Activated gamma-delta T cell treated with anti-CD3 and anti-CD28 coated beads, Interleukin-2, amount 50 U/mL, for 16 hours (primary cell): ENCODE measurements around the gene UXS1.

Experiments
- DNase-seq: peaks from one replicate; pipeline ENCODE4 v3.0.0-alpha.2; 2020; ENCODE audit warnings: low read depth

UXS1 gene

DNA sequence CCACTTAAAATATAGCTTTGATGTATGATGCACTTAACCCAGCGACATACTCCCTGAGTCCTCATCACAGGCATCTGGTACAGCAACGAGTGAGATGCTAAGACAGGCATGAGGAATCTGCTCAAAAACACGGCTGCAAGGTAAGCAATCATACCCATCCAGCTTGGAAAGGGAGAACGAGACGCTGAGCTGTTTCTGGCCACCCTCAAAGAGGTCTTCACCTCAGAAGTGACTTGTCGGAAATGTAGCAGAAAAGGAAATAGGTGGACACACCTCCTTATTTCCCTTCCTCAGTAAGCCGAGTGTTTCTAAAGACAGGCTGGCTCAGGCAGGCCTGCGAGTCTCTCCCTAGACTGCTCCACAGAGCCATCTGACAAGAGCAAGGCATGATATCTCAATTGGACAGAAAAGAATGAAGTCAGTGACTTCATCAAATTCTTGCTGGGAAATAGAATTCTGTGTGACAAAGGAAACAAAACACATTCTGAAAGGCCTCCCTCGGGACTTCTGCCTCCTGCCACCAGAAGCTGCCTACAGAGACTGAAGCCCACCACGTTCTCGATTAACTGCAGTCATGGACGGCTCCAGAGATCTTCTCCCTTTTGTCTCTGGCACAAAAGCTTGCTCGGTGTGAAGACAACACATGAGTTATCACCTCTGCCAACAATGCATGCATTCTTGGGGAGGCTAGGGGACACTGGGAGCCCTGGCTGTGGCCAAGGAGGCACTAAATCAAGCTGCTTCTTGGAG lies 84.3 kb downstream of the UXS1 start:
- DNase-seq: no peak

DNA sequence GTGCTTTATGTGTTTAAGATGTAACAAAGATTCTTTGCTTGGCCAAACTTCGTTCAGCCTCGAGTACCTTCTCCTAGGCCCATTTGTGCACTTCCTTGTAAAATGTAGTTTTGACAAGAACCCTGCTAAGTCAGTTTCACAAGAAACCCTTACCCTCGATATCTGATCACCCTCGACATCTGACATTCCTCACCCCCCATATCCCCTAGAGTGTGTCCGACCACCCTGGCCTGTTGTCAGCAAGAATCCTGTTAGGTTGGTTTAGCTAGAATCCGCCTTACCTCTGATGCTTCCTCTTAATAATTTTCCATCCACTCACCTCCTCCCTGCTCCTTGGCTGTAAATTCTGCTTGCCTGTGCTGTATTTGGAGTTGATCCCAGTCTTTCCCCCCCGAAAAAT lies 85.3 kb downstream of the UXS1 start:
- DNase-seq: no peak

DNA sequence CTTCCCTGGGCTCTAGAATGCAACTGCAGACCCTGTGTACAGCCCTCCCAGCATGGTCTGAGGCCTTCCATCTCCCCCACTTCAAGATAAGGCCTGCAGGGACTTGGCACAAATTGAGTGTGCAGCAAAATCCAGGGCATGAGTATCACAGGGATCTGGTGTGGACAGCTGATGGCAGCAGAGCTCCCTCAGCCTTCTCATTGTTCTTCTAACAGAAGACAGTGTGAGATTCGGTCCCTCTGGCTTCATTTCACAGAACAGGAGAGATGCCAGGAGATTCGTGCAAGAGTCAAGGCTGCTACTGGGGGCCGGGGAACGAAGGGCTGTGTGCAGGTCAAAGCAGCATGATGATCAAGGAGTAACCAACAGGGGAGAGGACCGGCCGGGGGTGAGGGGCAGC lies 85.8 kb downstream of the UXS1 start:
- no peak for DNase-seq

DNA sequence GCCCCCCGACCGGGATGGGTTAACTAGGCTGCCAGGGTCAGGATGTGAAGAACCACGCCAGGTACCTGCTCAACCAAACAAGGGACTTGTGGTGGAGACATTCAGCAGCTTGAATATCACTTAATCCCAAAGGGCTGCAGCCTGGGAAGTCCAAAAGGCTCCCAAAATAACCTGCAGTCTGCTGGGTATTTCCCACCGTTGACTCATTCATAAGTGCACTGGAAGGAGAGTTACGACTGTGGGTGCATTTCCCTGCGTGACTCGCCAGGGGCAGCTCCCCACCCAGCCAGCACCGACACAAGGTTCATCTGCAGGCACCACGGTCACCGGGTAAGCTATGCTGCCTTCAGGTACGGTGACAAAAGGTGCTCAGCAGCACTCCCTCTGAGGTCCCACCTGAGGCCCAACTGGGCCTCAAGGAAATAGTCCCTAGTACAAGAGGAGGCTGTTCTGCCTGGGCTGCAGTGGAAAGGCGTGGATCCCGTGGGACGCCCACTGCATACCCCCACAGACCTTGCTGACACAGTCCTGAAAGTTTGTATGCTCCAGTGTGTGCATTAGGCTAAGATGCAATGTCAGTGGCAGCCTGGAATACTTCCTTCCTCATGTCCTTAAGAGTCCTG lies 86.5 kb downstream of the UXS1 start:
- no peak for DNase-seq

DNA sequence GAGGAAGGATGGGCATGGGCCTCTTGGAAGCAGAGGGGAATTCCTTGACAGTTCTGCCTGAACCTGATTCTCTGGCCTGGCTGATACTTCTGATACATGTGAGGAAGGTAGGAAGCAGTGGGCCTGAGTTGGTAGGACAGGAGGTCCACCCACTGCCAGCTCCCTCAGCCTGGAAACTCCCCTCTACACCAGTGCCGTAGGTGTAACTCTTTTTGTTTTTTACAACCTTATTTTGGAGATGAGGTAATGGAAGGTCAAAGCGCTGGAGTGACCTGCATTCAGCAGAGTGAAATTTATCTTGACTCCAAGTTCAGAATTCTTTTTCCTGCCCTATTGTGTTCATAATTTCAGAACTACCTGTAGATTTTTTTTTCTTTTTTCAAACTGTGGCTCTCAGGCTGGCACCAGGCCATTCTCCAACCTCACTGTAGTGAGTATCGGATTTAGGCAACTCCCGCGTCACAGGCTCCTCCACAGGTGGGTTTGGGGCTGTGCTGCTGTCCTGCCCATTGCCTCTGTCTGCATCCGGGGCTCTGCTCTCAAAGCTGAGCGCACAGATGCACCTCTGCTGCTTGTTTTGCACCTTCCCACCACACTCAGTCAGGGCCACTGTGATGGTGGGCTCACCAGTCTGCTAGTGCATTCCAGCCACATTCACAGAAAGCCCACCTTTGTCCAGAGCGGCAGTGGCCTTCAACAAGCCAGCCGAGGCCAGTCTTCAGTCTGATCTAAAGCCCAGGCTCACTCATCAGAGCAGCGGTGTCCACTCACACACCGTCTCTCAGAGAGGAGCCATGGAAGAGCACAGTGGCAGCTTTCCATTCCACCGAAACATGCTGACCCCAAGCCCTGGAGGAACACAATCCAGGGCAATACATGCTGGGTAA lies 87.2 kb downstream of the UXS1 start:
- DNase-seq: no peak

DNA sequence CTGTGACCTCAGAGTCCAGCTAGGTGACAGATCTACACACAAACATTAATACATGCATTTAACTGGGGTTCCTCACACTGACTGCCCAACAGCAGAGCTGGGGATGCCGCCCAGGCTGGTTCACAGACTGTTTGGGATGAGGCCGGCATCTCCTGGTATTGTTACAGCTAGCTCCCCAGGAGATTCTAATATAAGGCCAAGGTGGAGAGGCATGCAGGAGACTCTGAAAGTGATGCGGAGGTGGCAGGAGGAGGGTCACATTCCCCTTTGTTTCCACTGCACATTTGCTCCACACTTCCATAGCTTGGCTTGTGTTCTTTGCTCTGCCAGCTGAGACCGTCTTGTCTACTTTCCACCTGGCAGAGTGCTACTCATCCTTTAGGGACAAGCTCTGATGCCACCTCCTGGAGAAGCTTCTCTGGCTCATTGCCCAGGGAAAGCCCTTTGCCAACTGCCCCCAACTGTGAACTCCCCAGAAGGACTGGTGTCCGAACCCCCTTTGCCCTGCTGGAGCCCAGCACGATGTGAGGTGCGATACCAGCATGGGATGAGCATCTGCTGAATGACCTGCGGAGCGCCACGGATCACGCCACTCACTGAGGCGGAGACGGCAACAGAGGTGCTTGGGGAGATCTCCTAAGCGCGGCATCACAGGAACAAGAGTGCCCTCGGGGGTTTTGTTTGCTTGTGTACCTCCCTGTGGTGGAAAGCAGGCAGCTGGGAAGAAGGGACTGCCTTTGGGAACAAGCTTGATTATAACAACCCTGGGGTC lies 88.8 kb downstream of the UXS1 start:
- no peak for DNase-seq

DNA sequence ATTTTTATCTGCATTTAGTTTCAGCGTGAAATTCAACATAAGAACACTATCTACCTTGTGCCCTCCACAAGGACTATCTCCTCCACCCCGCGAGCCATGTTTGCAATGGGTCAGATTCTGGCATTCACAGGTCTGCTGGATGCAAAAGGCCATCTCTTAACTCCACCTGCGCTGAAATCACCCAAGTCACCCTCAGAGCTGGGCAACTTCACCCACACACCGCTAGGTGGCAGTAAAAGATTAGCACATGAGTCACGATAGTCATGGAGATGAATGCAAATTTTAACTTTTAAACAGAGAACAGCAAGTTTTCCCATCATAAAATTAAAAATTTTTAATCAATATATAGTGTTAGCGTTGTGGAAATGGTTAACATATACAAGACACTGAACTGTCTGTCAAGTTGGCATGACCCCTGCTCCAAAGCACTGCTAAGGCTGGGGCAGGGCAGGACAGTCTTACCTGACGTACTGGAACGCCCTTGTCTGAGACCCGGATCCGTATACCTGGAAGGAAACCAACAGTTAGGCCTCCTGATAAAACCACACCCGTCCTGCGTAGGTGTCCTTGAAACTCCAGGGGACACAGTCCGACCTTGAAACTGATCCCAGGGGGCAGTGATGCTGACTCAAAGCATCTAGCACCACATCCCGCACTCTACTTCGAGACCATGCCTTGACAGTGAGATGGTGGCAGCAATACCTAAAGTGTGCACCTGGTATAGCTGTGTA lies 89.6 kb downstream of the UXS1 start:
- peak; percentile 46 for DNase-seq

DNA sequence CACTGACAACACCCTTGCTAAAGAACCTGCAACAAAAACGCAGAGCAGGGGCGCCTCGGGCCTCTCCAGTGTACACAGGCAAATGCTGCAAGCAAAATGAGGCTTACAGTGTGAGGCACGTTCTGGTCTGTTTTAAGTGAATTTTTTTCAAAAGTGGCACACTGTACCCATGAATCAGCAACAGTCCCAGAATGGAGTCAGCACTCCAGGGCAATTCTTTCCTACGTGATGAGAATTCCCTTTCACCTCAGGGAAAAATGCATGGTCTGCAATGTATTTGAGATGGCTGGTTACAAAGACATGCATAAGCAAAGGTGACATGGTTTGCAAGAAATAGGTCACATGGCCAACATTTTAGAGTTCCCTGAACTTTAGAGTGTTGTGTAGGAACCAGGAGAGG lies 94.4 kb downstream of the UXS1 start:
- DNase-seq: no peak

DNA sequence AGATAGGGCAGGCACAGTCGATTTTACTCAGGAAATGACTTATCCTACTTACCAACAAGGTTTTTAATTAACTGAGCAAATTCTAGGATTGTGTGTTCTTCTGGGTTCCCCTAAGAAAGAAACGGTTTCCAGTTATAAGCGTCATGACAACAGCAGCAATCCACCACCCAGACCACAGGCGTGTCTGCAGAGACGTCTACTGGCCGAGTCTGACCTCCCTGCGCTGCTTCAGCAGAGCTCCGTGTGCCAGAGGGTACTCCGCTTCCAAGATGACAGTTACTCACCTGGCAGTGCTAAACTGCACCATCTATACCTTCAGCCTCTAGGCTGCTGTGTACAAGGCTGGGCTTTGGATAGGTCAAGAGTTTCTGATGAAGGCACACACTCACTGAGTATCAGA lies 95.4 kb downstream of the UXS1 start:
- DNase-seq: no peak

DNA sequence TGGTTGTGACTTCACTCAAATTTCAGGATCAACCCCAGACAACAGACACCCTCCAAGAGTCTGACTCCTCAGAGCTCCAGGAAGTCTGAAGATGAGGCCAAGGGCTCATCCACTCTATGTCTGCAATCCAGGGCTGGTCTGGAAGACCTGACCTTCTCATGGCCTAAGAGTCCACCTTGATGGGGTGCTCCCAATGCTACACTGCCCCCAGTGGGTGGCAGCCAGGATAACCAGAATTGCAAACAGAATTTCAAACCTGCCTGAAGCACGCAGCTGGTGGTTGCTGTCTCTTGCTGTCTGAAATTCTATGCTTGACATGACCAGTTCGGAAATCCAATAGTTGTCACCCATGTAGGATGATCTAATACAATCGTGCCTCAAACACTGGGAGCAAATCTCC lies 96.0 kb downstream of the UXS1 start:
- DNase-seq: no peak

DNA sequence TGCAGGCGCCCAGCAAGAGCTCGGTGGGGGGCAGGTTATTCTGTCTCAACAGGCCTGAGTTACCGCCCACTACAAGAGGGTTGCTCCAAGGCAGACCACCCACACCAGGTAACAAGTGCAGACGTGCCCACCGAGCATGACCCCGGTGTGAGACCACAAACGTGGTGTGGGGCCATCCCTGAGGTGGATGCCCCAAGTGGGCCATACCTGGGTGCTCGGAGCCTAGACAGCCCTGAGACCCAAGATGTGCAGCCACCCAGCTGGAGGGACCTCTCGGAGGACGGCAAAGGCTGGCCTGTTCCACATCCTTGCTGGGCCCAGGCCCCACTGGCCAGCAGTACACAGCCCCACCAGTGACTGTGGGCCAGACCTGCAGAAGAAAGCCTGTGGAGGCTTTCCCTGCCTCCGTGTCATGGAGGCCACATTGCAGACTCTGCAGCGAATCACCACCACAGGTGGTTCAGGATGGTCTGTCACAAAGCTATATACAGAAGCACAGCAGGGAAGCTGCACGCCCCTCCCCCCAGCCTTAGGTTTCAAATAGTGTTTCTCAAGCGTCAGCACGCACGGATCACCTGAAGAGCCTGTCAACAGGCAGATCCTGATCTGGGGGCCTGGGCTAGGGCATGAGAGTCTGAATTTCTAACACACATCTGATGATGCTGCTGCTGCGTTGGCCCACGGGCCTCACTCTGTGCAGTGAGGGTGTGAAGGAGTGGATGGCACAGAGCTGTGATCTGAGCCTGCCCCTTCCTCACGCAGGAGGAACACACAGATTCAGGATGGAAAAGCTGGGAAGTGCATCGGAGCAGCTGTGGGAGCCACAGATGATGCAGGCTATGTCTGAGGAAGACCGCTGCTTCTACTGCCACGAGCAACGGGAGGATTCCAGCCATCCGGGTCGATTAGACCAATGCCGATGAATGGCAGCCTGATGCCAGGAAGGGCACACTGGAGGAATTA lies 96.8 kb downstream of the UXS1 start:
- no peak for DNase-seq

DNA sequence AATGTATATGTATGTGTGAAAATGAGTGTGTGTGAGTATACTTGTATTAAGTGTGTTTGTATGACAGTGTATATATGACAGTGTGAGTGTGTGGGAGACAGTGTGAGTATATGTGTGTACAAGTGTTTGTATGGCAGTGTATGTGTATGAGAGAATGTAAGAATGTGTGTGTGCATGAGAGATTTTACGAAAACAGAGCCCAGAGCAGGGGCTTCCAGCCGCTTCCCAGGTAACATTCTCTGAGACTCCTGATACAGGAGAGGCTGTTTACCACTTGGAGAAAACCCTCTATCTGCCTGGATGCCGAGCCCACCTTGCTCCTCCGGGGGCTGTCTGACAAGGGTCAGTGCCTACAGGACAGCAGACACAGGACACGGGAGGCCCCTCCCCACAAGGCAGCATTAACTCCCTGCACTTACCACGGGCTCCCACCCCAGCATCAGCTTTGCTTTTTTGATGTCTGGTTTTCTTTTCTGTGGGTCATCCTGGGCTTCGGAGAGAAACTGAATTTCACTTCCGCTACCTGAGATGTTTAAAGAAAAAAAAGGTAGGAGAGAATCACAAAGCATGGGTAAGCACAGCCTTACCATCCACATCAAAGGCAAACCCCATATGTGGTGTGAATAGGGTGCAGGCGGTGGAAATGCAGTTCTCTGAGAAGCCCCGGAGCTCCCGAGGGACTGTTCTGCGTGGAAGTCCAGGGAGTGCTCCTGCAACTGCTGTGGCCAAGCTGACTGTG lies 97.6 kb downstream of the UXS1 start:
- DNase-seq: no peak

DNA sequence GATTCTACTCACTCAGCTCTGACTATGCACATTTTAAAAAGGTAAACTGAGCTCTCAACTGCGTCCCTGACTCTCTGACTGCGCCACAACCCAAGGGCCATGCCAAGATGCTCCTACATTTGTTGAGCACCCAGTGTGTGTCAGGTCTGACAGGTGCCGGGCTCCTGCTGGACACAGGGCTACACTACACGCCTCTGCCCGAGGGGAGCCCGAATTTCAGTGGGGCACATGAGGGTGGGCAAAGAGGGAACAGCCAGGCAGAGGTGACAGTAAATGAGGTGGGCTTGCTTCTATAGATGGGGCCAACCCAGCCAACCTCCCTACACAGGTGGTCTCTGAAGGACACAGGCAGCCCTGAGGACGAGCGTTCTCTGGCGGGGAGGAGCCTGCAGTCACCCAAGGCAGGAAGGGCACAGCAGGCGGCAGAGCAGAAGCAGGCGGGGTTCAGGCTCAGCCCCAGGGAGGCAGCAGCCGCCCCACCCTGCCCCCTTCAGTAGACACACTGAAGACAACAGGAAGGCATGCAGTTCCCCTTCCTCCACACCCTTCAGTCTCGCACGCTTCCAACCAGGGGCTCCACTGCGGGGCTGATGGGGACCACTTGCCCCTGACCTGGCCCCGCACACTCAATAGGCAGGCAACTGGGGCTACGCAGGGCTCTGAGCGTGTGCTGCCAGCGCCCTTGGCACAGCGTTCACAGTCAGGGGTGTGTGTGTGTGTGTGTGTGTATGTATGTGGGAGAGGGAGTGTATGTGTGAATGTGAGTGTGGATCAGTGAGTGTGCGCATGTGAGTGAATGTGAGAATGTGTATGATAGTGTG lies 98.4 kb downstream of the UXS1 start:
- peak; percentile 62 for DNase-seq

DNA sequence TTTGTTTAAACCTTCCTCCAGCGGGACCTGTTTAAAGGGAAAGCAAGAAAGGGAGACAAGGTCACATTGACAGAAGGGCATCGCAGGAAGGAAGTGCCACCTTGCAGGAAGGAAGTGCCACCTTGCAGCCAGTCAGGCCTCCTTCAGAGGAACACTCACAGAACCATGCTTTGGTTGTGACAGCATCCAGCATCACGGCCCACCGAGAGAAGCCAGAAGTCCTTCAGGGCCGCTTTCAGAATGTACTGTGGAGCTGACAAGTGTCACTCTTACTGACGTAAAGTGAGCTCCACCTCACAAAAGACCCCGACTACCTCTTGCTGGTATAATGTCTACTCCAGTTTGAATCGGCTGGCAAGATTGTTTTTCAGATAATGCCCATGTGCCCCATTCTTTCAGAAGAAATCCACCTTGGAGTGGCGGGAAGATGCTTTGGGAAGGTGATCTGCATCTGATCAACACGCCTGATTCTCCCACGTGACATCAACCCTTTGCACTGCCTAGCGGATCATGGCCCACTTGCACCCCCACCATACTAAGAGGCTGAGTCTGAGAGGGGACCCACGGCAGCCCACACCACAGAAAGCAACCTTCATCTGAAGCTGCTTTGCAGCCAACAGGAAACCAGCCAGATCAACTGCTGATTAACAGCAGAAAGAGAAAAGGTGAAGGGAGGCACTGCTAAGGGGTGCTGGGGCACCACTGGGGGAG lies 99.8 kb downstream of the UXS1 start:
- peak; percentile 42 for DNase-seq

DNA sequence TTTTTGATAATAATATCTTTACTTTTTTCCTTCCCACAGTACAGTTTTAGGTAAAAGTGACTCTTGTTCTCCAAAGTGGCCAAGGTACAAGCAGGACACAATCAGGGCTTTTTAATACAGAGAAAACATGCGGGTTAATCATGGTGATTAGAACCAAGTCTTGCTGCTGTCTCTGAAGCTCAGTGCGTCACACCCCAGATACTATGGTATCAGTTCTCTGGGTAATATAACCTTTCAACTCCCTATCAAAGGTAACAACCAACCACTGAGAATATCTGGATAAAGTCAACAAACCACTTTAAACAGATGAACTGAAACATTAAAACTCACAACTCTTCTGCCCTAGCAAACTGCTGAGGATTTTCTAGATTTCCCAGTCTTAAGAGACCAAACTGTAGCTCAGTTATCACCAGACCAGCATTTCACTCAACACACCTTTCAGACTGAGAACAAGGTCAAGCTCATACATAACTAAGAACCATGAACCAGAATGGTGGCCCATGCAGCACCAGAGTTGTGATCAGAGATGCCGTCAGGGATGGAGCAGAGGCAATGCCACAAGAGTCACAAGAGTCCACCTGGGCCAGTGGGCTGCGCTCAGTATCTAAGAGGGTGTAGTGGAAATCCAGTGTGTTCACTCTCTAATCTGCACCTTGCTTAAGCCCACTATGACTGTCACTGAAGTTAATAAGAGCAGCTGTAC lies 103.0 kb downstream of the UXS1 start:
- no peak for DNase-seq

DNA sequence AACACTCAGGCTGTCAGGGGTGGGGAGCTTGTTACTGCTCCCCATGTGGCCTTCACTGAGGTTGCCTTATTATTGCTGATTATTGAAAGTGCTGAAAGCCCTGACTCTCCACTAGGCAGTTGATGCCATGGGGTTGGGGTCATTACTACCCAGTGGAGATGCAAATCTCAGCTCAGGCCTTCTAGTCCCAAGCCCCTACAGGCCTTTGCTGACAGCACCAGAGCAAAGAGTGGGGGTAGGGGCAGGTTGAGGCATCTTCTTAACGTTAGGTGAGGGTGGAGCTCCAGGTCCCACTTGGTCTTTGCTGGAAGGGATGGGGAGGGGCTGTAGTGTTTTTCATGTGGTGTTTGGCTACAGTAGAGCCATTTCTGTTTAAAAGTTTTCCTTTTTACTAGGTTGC lies 104.5 kb downstream of the UXS1 start:
- no peak for DNase-seq

DNA sequence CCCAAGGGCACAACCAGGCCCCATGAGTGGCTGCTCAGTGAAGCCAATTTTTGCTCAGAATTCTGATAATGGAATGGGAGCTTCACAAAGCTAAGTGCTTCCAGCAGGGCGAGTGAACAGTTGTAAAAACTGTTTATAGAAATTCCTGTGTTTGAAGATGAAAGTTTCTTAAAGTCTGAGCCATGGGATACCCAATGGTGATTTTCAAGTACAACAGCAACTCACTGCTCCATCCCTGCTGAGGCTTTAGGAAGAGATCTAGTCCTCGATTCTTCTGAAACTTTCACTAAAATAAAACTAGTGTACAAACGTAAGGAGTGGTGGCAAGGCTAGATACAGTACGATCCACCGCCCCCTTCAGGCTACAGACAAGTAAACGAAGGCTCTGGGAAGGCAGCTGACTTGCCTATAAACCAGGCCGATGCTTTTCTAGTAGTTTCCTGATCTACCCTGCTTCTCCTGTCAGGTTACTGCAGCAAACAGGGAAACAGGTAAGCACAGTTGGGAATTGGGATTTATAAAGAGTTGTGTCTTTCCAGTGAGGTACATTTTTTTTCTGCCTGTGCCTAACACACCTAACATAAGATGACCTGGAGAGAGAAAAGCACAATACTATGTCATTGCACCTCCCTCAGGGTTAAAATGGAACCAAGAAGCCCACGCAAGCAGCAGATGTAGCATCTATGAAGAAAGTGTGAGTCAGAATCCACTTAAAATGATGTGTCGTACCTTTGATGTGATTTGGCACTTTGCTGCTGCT lies 108.7 kb downstream of the UXS1 start:
- no peak for DNase-seq
